ENCODE results near the gene BRD8.

GRCh38 chr5:138160706-138161105 is 17.7 kb downstream of the BRD8 start:
- no peak for TF ChIP-seq CTCF (IDR thresholded peaks at IDR 0.05; ENCODE audit: poor library complexity)
- TF ChIP-seq EZH2 (IDR thresholded peaks at IDR 0.05; ENCODE audit: borderline replicate concordance): no peak
